OCI-LY3 (cell line): ENCODE measurements around the gene C1orf87.

Source experiments
- EZH2phosphoT487 ChIP-seq: fragments of 200-600 bp; shearing (Covaris generic); IDR thresholded peaks from 2 replicates; pipeline ENCODE4 v1.6.1; 2018; ENCODE audit warnings: antibody characterized with exemption, mixed run types, low read depth
- TF ChIP-seq, protein P1 (sequence below): fragments of 200-600, 300-600 bp; sonication (generic); IDR thresholded peaks from 2 replicates; pipeline ENCODE4 v1.5.1; 2014; ENCODE audit warnings: antibody characterized with exemption, low read length, low read depth

DNA sequence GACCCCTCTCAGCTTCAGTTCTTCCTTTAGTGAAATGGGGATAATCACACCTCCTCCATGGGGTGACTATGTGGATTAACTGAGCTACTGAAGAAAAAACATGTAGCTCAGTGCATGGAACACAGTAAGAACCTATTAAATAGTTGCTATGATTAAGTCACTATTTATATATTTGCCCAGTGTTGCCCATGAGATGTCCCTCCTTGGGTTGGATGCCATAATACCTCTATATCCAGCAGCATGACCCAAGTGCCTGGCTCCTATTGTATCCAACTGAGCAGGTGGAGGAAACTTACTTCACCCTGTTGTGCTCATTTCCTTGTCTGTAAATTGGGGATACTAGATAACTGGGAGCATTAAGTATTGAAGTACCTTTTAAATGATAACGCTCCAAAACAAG lies 99.9 kb downstream of the C1orf87 start:
- no peak for TF ChIP-seq EZH2phosphoT487
- TF ChIP-seq, protein P1, sequence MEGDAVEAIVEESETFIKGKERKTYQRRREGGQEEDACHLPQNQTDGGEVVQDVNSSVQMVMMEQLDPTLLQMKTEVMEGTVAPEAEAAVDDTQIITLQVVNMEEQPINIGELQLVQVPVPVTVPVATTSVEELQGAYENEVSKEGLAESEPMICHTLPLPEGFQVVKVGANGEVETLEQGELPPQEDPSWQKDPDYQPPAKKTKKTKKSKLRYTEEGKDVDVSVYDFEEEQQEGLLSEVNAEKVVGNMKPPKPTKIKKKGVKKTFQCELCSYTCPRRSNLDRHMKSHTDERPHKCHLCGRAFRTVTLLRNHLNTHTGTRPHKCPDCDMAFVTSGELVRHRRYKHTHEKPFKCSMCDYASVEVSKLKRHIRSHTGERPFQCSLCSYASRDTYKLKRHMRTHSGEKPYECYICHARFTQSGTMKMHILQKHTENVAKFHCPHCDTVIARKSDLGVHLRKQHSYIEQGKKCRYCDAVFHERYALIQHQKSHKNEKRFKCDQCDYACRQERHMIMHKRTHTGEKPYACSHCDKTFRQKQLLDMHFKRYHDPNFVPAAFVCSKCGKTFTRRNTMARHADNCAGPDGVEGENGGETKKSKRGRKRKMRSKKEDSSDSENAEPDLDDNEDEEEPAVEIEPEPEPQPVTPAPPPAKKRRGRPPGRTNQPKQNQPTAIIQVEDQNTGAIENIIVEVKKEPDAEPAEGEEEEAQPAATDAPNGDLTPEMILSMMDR = no peak
